ENCODE results near the gene STARD8.
"Not testable (repeated sequence)": the region's sequence is repeated elsewhere in the genome, so short reads cannot be mapped to it uniquely, and the experiment has no call there.

The STARD8 gene

DNA sequence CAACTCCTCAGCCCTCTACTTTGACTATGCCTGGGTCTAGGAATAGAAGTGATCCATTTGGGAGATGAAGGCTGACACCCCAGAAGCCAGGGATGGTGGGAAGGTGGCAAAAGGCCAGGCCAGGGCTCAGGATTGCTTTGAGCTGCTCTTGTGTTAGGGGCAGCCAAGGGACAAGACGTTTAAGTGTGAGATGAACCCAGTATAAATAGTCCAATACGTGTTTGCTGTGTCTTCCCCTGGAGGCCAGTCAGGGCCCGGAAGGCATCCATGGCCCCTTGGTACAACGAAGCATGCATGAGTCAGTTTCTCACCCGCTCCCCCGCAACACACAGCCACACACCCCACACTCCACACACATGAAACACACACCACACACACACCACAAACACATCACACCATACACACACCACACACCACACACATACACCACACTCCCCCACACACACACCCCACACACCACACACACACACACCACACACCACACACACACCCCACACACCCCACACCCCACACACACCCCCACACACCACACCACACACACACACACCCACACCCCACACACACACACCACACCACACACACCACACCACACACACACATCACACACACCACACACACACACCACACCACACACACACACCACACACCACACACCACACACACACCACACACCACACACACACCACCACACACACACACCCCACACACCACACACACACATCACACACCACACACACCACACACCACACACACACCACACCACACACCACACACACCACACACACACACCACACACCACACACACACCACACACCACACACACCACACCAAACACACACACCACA lies 5.1 kb downstream of the STARD8 start (continued):
- no peak for TF ChIP-seq ESRRG (CRISPR knock-in tag; IDR thresholded peaks at IDR 0.05)
- TF ChIP-seq GLIS3 (CRISPR knock-in tag; IDR thresholded peaks at IDR 0.05) = no peak

DNA sequence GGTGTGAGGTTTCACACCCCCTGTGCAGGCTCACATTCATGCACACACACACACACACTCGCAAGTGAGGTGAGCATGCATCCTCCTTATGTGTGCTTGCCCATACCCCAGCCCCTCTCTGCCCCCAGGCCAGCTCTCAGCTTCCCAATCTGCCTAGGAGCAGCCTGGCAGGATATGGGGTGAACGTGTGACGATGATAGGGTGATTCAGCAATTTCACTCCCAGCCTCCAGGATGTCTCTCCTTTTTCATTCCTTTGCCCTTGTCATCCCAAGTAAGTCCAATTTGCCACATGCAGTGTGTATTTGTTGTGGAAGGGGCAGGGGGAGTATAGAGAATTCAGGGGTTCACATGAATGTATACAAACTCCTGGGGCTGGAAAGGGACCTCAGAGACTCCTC lies 7.2 kb downstream of the STARD8 start:
- TF ChIP-seq PPARA (CRISPR knock-in tag; IDR thresholded peaks at IDR 0.05; ENCODE audit: borderline replicate concordance) (no peak), ESRRG (CRISPR knock-in tag; IDR thresholded peaks at IDR 0.05) (no peak), SNAI2 (CRISPR knock-in tag; IDR thresholded peaks at IDR 0.05) (no peak), ZNF8 (CRISPR knock-in tag; IDR thresholded peaks at IDR 0.05) (no peak), ZNF565 (CRISPR knock-in tag; conservative IDR thresholded peaks at IDR 0.05; ENCODE audit: low read depth) (no peak), BACH2 (CRISPR knock-in tag; IDR thresholded peaks at IDR 0.05; ENCODE audit: borderline replicate concordance) (no peak), OSR1 (CRISPR knock-in tag; IDR thresholded peaks at IDR 0.05) (no peak), TCF4 (CRISPR knock-in tag; IDR thresholded peaks at IDR 0.05; ENCODE audit: borderline replicate concordance) (no peak), RARB (CRISPR knock-in tag; IDR thresholded peaks at IDR 0.05) (no peak), ZNF70 (CRISPR knock-in tag; IDR thresholded peaks at IDR 0.05) (no peak), ZFP3 (CRISPR knock-in tag; IDR thresholded peaks at IDR 0.05) (no peak), ZFP30 (CRISPR knock-in tag; IDR thresholded peaks at IDR 0.05) (no peak)
- TF ChIP-seq, protein P1, sequence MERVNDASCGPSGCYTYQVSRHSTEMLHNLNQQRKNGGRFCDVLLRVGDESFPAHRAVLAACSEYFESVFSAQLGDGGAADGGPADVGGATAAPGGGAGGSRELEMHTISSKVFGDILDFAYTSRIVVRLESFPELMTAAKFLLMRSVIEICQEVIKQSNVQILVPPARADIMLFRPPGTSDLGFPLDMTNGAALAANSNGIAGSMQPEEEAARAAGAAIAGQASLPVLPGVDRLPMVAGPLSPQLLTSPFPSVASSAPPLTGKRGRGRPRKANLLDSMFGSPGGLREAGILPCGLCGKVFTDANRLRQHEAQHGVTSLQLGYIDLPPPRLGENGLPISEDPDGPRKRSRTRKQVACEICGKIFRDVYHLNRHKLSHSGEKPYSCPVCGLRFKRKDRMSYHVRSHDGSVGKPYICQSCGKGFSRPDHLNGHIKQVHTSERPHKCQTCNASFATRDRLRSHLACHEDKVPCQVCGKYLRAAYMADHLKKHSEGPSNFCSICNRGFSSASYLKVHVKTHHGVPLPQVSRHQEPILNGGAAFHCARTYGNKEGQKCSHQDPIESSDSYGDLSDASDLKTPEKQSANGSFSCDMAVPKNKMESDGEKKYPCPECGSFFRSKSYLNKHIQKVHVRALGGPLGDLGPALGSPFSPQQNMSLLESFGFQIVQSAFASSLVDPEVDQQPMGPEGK (CRISPR knock-in tag; IDR thresholded peaks at IDR 0.05; ENCODE audit: borderline replicate concordance) = no peak
- TF ChIP-seq, protein P2, sequence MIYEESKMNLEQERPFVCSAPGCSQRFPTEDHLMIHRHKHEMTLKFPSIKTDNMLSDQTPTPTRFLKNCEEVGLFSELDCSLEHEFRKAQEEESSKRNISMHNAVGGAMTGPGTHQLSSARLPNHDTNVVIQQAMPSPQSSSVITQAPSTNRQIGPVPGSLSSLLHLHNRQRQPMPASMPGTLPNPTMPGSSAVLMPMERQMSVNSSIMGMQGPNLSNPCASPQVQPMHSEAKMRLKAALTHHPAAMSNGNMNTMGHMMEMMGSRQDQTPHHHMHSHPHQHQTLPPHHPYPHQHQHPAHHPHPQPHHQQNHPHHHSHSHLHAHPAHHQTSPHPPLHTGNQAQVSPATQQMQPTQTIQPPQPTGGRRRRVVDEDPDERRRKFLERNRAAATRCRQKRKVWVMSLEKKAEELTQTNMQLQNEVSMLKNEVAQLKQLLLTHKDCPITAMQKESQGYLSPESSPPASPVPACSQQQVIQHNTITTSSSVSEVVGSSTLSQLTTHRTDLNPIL (CRISPR knock-in tag; IDR thresholded peaks at IDR 0.05; ENCODE audit: low read depth) = no peak
- TF ChIP-seq, protein P3, sequence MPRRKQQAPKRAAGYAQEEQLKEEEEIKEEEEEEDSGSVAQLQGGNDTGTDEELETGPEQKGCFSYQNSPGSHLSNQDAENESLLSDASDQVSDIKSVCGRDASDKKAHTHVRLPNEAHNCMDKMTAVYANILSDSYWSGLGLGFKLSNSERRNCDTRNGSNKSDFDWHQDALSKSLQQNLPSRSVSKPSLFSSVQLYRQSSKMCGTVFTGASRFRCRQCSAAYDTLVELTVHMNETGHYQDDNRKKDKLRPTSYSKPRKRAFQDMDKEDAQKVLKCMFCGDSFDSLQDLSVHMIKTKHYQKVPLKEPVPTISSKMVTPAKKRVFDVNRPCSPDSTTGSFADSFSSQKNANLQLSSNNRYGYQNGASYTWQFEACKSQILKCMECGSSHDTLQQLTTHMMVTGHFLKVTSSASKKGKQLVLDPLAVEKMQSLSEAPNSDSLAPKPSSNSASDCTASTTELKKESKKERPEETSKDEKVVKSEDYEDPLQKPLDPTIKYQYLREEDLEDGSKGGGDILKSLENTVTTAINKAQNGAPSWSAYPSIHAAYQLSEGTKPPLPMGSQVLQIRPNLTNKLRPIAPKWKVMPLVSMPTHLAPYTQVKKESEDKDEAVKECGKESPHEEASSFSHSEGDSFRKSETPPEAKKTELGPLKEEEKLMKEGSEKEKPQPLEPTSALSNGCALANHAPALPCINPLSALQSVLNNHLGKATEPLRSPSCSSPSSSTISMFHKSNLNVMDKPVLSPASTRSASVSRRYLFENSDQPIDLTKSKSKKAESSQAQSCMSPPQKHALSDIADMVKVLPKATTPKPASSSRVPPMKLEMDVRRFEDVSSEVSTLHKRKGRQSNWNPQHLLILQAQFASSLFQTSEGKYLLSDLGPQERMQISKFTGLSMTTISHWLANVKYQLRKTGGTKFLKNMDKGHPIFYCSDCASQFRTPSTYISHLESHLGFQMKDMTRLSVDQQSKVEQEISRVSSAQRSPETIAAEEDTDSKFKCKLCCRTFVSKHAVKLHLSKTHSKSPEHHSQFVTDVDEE (CRISPR knock-in tag; IDR thresholded peaks at IDR 0.05) = no peak
- TF ChIP-seq, protein P4, sequence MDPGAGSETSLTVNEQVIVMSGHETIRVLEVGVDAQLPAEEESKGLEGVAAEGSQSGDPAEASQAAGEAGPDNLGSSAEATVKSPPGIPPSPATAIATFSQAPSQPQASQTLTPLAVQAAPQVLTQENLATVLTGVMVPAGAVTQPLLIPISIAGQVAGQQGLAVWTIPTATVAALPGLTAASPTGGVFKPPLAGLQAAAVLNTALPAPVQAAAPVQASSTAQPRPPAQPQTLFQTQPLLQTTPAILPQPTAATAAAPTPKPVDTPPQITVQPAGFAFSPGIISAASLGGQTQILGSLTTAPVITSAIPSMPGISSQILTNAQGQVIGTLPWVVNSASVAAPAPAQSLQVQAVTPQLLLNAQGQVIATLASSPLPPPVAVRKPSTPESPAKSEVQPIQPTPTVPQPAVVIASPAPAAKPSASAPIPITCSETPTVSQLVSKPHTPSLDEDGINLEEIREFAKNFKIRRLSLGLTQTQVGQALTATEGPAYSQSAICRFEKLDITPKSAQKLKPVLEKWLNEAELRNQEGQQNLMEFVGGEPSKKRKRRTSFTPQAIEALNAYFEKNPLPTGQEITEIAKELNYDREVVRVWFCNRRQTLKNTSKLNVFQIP (CRISPR knock-in tag; IDR thresholded peaks at IDR 0.05; ENCODE audit: borderline replicate concordance, low read depth) = no peak
- ATAC-seq = no peak

DNA sequence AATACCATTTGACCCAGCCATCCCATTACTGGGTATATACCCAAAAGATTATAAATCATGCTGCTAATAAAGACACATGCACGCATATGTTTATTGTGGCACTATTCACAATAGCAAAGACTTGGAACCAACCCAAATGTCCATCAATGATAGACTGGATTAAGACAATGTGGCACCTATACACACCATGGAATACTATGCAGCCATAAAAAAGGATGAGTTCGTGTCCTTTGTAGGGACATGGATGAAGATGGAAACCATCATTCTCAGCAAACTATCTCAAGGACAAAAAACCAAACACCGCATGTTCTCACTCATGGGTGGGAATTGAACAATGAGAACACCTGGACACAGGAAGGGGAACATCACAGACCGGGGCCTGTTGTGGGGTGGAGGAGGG lies 9.0 kb downstream of the STARD8 start:
- ATAC-seq = not testable (repeated sequence)

DNA sequence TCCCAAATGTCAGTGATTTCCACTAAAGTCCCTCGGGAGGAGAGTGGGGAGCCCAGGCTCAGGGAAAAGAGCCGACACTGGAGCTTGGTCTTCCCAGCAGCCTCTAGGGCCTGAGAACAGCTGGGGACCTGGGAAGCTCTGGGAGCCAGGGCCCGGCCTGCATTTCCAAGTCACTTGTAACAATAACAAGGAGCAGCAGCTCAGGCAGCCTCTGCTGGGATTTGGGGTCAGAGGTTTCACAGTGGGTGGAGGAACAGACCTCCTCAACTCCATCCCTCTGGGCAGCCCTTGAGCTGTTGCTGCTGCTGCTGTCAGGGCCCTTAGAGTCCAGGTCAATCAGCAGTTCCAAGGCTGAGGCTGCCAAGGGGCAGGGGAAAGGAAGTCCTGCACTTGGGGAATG lies 11.1 kb downstream of the STARD8 start:
- no peak for ATAC-seq
- TF ChIP-seq SNAI2 (CRISPR knock-in tag; IDR thresholded peaks at IDR 0.05) (no peak), ZFP3 (CRISPR knock-in tag; IDR thresholded peaks at IDR 0.05) (no peak), RARB (CRISPR knock-in tag; IDR thresholded peaks at IDR 0.05) (no peak), ZC3H10 (CRISPR knock-in tag; IDR thresholded peaks at IDR 0.05) (no peak), ISL1 (CRISPR knock-in tag; IDR thresholded peaks at IDR 0.05) (no peak), ESRRG (CRISPR knock-in tag; IDR thresholded peaks at IDR 0.05) (no peak), TOX (CRISPR knock-in tag; IDR thresholded peaks at IDR 0.05; ENCODE audit: borderline replicate concordance) (no peak), ZNF70 (CRISPR knock-in tag; IDR thresholded peaks at IDR 0.05) (no peak), ARNTL (CRISPR knock-in tag; IDR thresholded peaks at IDR 0.05; ENCODE audit: borderline replicate concordance, low read depth) (no peak), PPARA (CRISPR knock-in tag; IDR thresholded peaks at IDR 0.05; ENCODE audit: borderline replicate concordance) (no peak), ZNF8 (CRISPR knock-in tag; IDR thresholded peaks at IDR 0.05) (no peak), BACH2 (CRISPR knock-in tag; IDR thresholded peaks at IDR 0.05; ENCODE audit: borderline replicate concordance) (no peak)
- TF ChIP-seq, protein P5, sequence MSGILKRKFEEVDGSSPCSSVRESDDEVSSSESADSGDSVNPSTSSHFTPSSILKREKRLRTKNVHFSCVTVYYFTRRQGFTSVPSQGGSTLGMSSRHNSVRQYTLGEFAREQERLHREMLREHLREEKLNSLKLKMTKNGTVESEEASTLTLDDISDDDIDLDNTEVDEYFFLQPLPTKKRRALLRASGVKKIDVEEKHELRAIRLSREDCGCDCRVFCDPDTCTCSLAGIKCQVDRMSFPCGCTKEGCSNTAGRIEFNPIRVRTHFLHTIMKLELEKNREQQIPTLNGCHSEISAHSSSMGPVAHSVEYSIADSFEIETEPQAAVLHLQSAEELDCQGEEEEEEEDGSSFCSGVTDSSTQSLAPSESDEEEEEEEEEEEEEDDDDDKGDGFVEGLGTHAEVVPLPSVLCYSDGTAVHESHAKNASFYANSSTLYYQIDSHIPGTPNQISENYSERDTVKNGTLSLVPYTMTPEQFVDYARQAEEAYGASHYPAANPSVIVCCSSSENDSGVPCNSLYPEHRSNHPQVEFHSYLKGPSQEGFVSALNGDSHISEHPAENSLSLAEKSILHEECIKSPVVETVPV (CRISPR knock-in tag; IDR thresholded peaks at IDR 0.05) = no peak
- TF ChIP-seq, protein P1 (CRISPR knock-in tag; IDR thresholded peaks at IDR 0.05; ENCODE audit: borderline replicate concordance) = no peak
- TF ChIP-seq, protein P2 (CRISPR knock-in tag; IDR thresholded peaks at IDR 0.05; ENCODE audit: low read depth) = no peak
